HL-60 (cell line): ENCODE results near the gene SEC23IP.

Experiments used
- DNase-seq, 2 experiments: peaks; one replicate each; pipeline ENCODE4 v3.0.0-alpha.2; 2010 to 2020; ENCODE audit warnings: low read depth in 1 of 2, low spot score in 1 of 2
- H3K27ac ChIP-seq: fragments of 250-450 bp; sonication (Bioruptor Pico); replicated peaks from 2 replicates; pipeline ENCODE4 v1.5.1; 2020; ENCODE audit warnings: mild to moderate bottlenecking, moderate library complexity
- H3K27me3 ChIP-seq: fragments of 250-450 bp; sonication (Bioruptor Pico); 2 replicates; pipeline ENCODE4 v1.5.1; 2021; ENCODE audit warnings: mild to moderate bottlenecking, moderate library complexity; ENCODE audit not compliant: insufficient read depth, poor library complexity, severe bottlenecking
- H3K4me3 ChIP-seq: replicated peaks from 2 replicates; pipeline ENCODE4 v1.5.1; 2011; ENCODE audit warnings: mild to moderate bottlenecking, control low read depth, low read length; ENCODE audit not compliant: insufficient read depth
- GABPA ChIP-seq: IDR thresholded peaks from 2 replicates; pipeline ENCODE4 v1.6.1; 2012; ENCODE audit warnings: low read depth
- POLR2AphosphoS5 ChIP-seq: IDR thresholded peaks from 2 replicates; pipeline ENCODE4 v1.6.1; 2012; ENCODE audit warnings: low read depth
- SPI1 ChIP-seq: IDR thresholded peaks from 2 replicates; pipeline ENCODE4 v1.6.1; 2012; ENCODE audit warnings: low read depth, mild to moderate bottlenecking, borderline replicate concordance
- TF ChIP-seq, protein P1 (sequence below): IDR thresholded peaks from 2 replicates; pipeline ENCODE4 v1.6.1; 2012; ENCODE audit warnings: low read depth; ENCODE audit not compliant: insufficient replicate concordance
- TF ChIP-seq, protein P2 (sequence below): IDR thresholded peaks from one replicate; pipeline ENCODE4 v1.5.1; 2011; ENCODE audit warnings: low read length, control low read depth, inconsistent platforms; ENCODE audit not compliant: insufficient read depth

The SEC23IP gene

DNA sequence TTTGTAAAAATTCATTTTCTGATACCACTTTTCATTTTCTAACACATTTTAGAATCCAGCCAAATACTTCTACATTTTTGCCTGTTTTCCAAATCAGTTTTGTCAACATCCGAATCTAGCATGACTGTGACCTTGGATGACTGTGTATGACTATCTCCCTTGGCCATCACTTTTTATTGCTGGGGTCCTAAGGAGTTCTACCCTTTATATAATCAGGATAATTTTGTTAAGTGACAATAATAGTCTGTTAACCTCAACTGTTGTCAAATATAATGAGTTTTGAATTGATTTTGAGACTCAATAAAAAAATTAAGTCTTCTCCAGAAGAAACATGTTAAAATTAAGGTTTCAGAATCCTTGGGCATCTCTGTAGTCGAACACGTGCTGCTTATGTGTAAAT lies 53.3 kb downstream of the SEC23IP start:
- TF ChIP-seq POLR2AphosphoS5 (no peak), GABPA (no peak), SPI1 (no peak)
- TF ChIP-seq, protein P1, sequence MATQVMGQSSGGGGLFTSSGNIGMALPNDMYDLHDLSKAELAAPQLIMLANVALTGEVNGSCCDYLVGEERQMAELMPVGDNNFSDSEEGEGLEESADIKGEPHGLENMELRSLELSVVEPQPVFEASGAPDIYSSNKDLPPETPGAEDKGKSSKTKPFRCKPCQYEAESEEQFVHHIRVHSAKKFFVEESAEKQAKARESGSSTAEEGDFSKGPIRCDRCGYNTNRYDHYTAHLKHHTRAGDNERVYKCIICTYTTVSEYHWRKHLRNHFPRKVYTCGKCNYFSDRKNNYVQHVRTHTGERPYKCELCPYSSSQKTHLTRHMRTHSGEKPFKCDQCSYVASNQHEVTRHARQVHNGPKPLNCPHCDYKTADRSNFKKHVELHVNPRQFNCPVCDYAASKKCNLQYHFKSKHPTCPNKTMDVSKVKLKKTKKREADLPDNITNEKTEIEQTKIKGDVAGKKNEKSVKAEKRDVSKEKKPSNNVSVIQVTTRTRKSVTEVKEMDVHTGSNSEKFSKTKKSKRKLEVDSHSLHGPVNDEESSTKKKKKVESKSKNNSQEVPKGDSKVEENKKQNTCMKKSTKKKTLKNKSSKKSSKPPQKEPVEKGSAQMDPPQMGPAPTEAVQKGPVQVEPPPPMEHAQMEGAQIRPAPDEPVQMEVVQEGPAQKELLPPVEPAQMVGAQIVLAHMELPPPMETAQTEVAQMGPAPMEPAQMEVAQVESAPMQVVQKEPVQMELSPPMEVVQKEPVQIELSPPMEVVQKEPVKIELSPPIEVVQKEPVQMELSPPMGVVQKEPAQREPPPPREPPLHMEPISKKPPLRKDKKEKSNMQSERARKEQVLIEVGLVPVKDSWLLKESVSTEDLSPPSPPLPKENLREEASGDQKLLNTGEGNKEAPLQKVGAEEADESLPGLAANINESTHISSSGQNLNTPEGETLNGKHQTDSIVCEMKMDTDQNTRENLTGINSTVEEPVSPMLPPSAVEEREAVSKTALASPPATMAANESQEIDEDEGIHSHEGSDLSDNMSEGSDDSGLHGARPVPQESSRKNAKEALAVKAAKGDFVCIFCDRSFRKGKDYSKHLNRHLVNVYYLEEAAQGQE = no peak
- TF ChIP-seq, protein P2, sequence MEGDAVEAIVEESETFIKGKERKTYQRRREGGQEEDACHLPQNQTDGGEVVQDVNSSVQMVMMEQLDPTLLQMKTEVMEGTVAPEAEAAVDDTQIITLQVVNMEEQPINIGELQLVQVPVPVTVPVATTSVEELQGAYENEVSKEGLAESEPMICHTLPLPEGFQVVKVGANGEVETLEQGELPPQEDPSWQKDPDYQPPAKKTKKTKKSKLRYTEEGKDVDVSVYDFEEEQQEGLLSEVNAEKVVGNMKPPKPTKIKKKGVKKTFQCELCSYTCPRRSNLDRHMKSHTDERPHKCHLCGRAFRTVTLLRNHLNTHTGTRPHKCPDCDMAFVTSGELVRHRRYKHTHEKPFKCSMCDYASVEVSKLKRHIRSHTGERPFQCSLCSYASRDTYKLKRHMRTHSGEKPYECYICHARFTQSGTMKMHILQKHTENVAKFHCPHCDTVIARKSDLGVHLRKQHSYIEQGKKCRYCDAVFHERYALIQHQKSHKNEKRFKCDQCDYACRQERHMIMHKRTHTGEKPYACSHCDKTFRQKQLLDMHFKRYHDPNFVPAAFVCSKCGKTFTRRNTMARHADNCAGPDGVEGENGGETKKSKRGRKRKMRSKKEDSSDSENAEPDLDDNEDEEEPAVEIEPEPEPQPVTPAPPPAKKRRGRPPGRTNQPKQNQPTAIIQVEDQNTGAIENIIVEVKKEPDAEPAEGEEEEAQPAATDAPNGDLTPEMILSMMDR = no peak

DNA sequence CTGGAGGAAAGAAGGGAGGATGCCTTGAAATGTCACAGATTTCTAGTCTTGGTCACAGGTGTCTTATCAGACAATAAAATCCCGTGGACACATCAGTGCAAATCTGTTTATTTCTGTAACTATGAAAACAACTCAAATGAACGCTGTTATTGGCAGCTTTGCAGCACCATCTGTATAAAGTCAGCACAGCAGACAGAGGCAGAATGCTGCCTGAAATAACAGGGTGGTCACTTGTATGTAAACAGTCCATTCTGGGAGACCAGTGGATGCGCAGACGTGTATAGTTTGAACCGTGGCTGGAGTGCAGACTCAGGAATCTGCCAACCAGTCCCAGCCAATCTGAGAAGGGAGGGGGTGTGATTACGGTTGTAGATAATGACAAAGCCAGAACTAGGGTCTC lies 54.8 kb downstream of the SEC23IP start:
- H3K27ac ChIP-seq = no peak overlapping the region
- no peak overlapping the region for H3K4me3 ChIP-seq
- no peak for TF ChIP-seq SPI1
- TF ChIP-seq GABPA = no peak
- TF ChIP-seq, protein P2 = no peak
- H3K27me3 ChIP-seq = no peaks in the 10 kb centered on the region
- DNase-seq = no peak

More for the DNA sequence above, 53.3 kb downstream of the SEC23IP start:
- Histone ChIP-seq H3K4me3 (no peak overlapping the region), H3K27me3 (no peaks in the 10 kb centered on the region), H3K27ac (no peak overlapping the region)
- DNase-seq = no peak

DNA sequence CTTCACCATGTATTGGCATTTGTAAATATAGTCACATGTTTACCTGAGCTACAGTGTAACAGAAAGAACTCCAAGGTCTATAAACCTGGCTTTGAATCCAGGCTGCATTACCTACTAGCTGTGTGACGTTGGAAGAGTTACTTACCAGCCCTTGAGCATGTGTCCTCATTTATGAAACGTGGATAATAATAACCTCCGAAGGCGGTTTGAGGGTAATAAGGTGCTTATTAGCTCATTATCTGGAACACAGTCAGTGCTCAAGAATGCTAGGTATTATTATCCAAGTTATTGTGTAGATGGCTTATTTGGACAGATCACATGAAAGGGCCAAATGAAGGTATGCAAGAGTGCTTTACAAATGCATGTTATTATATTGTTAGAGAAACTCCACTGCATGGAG lies 64.9 kb downstream of the SEC23IP start:
- DNase-seq = no peak
- H3K4me3 ChIP-seq = no peak overlapping the region
- no peak for TF ChIP-seq SPI1
- H3K27me3 ChIP-seq = no peaks in the 10 kb centered on the region
- H3K27ac ChIP-seq = no peak overlapping the region

- H3K27ac ChIP-seq = no peak overlapping the region
- H3K4me3 ChIP-seq = no peak overlapping the region
- TF ChIP-seq, protein P1 = no peak
- no peak for TF ChIP-seq POLR2AphosphoS5
- TF ChIP-seq SPI1 = no peak
- no peak for TF ChIP-seq GABPA
- TF ChIP-seq, protein P2 = no peak
- no peak for DNase-seq
- H3K27me3 ChIP-seq = no peaks in the 10 kb centered on the region
These were observed 70.3 kb downstream of the SEC23IP start for GRCh38 chr10:119962837-119963236.
